ENCODE results near the gene CAMKMT.

Gene CAMKMT

DNA sequence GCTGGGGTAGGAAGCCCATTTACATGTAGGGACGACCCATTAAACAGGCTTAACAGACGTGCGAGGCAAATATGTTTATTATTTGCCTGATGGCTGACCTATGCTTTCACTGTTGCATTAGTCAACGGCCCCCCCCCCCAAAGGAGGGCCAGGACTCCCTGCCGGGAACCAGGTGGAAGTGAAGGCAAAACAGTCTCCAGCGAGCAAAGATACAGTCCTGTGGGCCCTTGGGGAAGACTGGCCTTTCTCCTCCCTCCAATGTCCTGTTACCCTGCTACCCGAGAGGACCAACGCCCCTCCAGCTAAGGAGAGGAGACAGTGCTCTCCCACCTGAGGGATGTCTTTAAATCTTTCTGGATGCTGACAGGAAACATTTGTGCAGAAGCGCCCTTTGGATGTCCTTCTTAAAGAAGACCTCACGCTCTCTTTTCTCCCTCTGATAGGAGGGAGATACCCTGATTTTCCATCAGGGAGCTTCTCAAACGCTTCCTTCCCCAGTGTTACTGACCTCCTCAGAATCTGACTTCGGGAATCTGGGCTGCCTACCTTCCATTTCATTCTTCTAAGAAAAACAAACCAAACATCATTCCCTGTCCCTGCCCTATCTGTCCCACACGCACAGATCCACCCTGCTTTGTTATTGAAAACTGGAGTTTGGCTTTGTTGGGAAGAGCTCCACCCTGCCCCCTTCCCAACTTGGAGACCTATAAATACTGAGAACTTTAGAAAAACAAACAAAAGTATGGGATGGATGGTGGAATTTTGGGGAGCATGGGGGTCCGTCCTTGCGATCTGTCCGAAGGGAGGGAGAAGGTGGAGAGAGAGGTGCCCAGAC lies 443.9 kb downstream of the CAMKMT start:
- Histone ChIP-seq H3K9ac (ENCODE audit: low read length) (no peak overlapping the region), H3F3A (ENCODE audit: insufficient read depth) (no peaks in the 10 kb centered on the region), H3K27ac (ENCODE audit: low read depth, low read length) (no peak overlapping the region), H3K36me3 (ENCODE audit: low read length) (no peaks in the 10 kb centered on the region), H3K4me3 (ENCODE audit: insufficient read depth, low read length, poor library complexity, severe bottlenecking) (no peak overlapping the region), H3K9me3 (ENCODE audit: insufficient read depth, low read length) (no peaks in the 10 kb centered on the region), H3K79me2 (ENCODE audit: insufficient read depth, low read length) (no peaks in the 10 kb centered on the region), H3K9me2 (replicated peaks; ENCODE audit: insufficient read depth, low read length) (no peaks in the 10 kb centered on the region), H3K27me3 (ENCODE audit: low read length) (no peaks in the 10 kb centered on the region), H3K4me2 (ENCODE audit: low read depth, low read length, poor library complexity, severe bottlenecking) (no peak overlapping the region), H4K20me1 (ENCODE audit: low read depth, low read length) (no peaks in the 10 kb centered on the region), H2AFZ (ENCODE audit: low read depth, low read length, severe bottlenecking) (no peak overlapping the region)
- TF ChIP-seq EZH2phosphoT487 (conservative IDR thresholded peaks at IDR 0.05; ENCODE audit: low read length) = no peak
- TF ChIP-seq, protein P1, sequence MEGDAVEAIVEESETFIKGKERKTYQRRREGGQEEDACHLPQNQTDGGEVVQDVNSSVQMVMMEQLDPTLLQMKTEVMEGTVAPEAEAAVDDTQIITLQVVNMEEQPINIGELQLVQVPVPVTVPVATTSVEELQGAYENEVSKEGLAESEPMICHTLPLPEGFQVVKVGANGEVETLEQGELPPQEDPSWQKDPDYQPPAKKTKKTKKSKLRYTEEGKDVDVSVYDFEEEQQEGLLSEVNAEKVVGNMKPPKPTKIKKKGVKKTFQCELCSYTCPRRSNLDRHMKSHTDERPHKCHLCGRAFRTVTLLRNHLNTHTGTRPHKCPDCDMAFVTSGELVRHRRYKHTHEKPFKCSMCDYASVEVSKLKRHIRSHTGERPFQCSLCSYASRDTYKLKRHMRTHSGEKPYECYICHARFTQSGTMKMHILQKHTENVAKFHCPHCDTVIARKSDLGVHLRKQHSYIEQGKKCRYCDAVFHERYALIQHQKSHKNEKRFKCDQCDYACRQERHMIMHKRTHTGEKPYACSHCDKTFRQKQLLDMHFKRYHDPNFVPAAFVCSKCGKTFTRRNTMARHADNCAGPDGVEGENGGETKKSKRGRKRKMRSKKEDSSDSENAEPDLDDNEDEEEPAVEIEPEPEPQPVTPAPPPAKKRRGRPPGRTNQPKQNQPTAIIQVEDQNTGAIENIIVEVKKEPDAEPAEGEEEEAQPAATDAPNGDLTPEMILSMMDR (IDR thresholded peaks at IDR 0.05; ENCODE audit: insufficient read depth, low read length, poor library complexity, severe bottlenecking) = no peak

DNA sequence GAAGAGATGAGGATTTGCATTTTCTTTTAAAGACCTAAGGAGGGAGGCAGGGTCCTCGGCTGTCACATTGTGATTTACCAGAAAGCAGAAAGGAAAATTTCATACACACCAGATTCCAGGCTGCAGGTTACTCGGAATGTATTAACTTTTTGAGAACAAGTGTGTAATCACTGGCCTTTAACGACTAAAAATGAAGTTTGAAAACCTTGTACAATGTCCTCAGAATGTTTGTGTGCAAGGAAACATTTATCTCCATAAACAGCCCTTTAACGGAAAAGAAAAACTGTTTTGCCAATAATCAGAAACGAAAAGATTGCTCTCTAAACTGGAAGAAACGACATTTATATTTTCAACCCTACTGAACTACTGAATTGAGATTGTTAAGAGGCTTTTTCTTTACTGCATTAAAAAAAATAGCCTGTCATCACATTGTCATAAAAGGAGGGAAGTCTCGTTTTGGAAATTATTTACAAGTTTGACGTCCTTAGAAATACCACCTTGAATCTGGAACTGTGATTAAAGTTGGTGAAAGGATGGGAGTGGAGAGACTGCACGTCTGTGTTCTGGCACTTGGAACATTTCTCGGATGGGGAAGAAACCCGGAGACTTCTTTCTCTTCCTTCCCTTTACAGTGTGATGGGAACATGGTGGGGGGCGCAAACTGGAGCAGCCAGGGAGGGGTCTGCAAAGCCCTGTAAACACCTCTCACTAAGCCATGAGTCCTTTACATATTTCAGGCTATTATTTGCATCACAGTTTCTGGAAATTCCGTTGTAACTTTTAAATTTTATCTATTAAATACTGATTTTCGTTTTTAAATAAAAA lies 445.7 kb downstream of the CAMKMT start:
- Histone ChIP-seq H2AFZ (ENCODE audit: low read depth, low read length, severe bottlenecking) (no peak overlapping the region), H3K9me3 (ENCODE audit: insufficient read depth, low read length) (no peaks in the 10 kb centered on the region), H3K9me2 (replicated peaks; ENCODE audit: insufficient read depth, low read length) (no peaks in the 10 kb centered on the region), H3K27ac (ENCODE audit: low read depth, low read length) (no peak overlapping the region), H4K20me1 (ENCODE audit: low read depth, low read length) (no peaks in the 10 kb centered on the region), H3K4me2 (ENCODE audit: low read depth, low read length, poor library complexity, severe bottlenecking) (no peak overlapping the region), H3K9ac (ENCODE audit: low read length) (no peak overlapping the region), H3F3A (ENCODE audit: insufficient read depth) (no peaks in the 10 kb centered on the region), H3K27me3 (ENCODE audit: low read length) (no peaks in the 10 kb centered on the region), H3K36me3 (ENCODE audit: low read length) (no peaks in the 10 kb centered on the region), H3K4me3 (ENCODE audit: insufficient read depth, low read length, poor library complexity, severe bottlenecking) (no peak overlapping the region), H3K79me2 (ENCODE audit: insufficient read depth, low read length) (no peaks in the 10 kb centered on the region)
- TF ChIP-seq, protein P1 (IDR thresholded peaks at IDR 0.05; ENCODE audit: insufficient read depth, low read length, poor library complexity, severe bottlenecking) = no peak
- TF ChIP-seq EZH2phosphoT487 (conservative IDR thresholded peaks at IDR 0.05; ENCODE audit: low read length) = no peak

DNA sequence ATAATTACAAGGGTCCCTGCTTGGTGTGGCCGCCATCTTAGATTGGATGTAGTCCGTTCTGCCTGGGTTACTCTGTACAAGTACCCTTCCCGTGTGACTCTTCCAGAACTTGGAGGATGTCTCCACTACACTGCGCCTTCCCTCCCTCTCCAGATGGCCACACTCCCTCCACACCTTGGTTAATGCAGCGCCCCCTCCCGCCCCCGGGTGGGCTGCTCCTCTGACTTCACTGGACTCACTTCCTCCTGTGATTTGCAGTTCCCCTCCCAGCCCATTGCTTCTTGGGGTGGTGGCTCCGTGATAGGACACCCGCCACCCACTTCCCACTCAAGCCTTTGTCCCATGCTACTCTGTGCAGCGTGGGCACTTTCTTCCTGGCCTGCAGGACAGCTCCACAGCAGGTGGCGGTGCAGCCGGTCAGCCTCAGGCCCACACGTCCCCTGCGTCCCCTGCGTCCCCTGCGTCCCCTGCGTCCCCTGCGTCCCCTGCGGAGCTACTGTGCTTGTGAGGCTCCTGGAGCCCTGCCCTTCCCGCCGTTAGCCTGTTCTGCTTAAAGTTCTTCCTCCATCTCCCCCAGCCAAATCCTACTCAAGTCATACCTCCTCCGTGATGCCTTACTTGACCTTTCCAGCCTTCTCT lies 449.3 kb downstream of the CAMKMT start:
- H3K9me3 ChIP-seq (ENCODE audit: insufficient read depth, low read length) = no peaks in the 10 kb centered on the region
- H3K27ac ChIP-seq (ENCODE audit: low read depth, low read length) = no peak overlapping the region
- H3K36me3 ChIP-seq (ENCODE audit: low read length) = no peaks in the 10 kb centered on the region
- H4K20me1 ChIP-seq (ENCODE audit: low read depth, low read length) = no peaks in the 10 kb centered on the region
- no peak overlapping the region for H3K4me3 ChIP-seq (ENCODE audit: insufficient read depth, low read length, poor library complexity, severe bottlenecking)
- H3K9ac ChIP-seq (ENCODE audit: low read length) = no peak overlapping the region
- TF ChIP-seq EZH2phosphoT487 (conservative IDR thresholded peaks at IDR 0.05; ENCODE audit: low read length) = no peak
- TF ChIP-seq, protein P1 (IDR thresholded peaks at IDR 0.05; ENCODE audit: insufficient read depth, low read length, poor library complexity, severe bottlenecking) = no peak
- no peaks in the 10 kb centered on the region for H3K79me2 ChIP-seq (ENCODE audit: insufficient read depth, low read length)
- no peak overlapping the region for H2AFZ ChIP-seq (ENCODE audit: low read depth, low read length, severe bottlenecking)
- H3K27me3 ChIP-seq (ENCODE audit: low read length) = no peaks in the 10 kb centered on the region
- no peak overlapping the region for H3K4me2 ChIP-seq (ENCODE audit: low read depth, low read length, poor library complexity, severe bottlenecking)
- H3K9me2 ChIP-seq (replicated peaks; ENCODE audit: insufficient read depth, low read length) = no peaks in the 10 kb centered on the region
- no peaks in the 10 kb centered on the region for H3F3A ChIP-seq (ENCODE audit: insufficient read depth)
